ENCODE results near the gene EVC.

The EVC gene

GRCh38 chr4:5753766-5754528, 42.9 kb downstream of the EVC start:
- ChIA-PET CTCF (no interaction called here), POLR2A (no interaction called here)
- TF ChIP-seq CTCF (IDR thresholded peaks at IDR 0.05; ENCODE audit: control extremely low read depth, extremely low read depth, low read depth, missing control alignments), result no peak
- DNase-seq (ENCODE audit: extremely low spot score), result no peak

GRCh38 chr4:5754529-5754881, 43.5 kb downstream of the EVC start:
- no peak for DNase-seq (ENCODE audit: extremely low spot score)
- CTCF ChIA-PET, result no interaction called here

GRCh38 chr4:5755161-5755560, 44.2 kb downstream of the EVC start:
- TF ChIP-seq CTCF (IDR thresholded peaks at IDR 0.05; ENCODE audit: control extremely low read depth, extremely low read depth, low read depth, missing control alignments), result no peak
- POLR2A ChIA-PET, result no interaction called here
- DNase-seq (ENCODE audit: extremely low spot score), result no peak
- CTCF ChIA-PET, result no interaction called here

More at GRCh38 chr4:5754529-5754881, 43.5 kb downstream of the EVC start:
- POLR2A ChIA-PET, result no interaction called here
- TF ChIP-seq CTCF (IDR thresholded peaks at IDR 0.05; ENCODE audit: control extremely low read depth, extremely low read depth, low read depth, missing control alignments), result no peak

GRCh38 chr4:5755679-5756078, 44.7 kb downstream of the EVC start:
- POLR2A ChIA-PET, result no interaction called here
- TF ChIP-seq CTCF (IDR thresholded peaks at IDR 0.05; ENCODE audit: control extremely low read depth, extremely low read depth, low read depth, missing control alignments), result no peak
- CTCF ChIA-PET, result no interaction called here
- DNase-seq (ENCODE audit: extremely low spot score), result no peak

- POLR2A ChIA-PET, result no interaction called here
- no peak for DNase-seq (ENCODE audit: extremely low spot score)
- TF ChIP-seq CTCF (IDR thresholded peaks at IDR 0.05; ENCODE audit: control extremely low read depth, extremely low read depth, low read depth, missing control alignments), result no peak
- CTCF ChIA-PET, result no interaction called here
Observed at GRCh38 chr4:5756271-5756670, 45.3 kb downstream of the EVC start.

- ChIA-PET POLR2A (no interaction called here), CTCF (interaction anchor here (1.6 kb wide), 1 partner anchor 20 kb away, joined by 3 read pairs; no protein-coding TSS in a partner anchor)
- TF ChIP-seq CTCF (IDR thresholded peaks at IDR 0.05; ENCODE audit: control extremely low read depth, extremely low read depth, low read depth, missing control alignments), result no peak
- no peak for DNase-seq (ENCODE audit: extremely low spot score)
Observed at GRCh38 chr4:5757091-5757490, 46.1 kb downstream of the EVC start.

Measured in GM10248 (cell line).